ENCODE measurements around the gene SEC14L3. TPM values are rescaled to one million over a fixed set of nuclear protein-coding genes. Genes with fewer than 3 reads are reported as not detected.

SEC14L3 gene
- total RNA-seq, 1 experiment from 2014 or later: not detected

DNA sequence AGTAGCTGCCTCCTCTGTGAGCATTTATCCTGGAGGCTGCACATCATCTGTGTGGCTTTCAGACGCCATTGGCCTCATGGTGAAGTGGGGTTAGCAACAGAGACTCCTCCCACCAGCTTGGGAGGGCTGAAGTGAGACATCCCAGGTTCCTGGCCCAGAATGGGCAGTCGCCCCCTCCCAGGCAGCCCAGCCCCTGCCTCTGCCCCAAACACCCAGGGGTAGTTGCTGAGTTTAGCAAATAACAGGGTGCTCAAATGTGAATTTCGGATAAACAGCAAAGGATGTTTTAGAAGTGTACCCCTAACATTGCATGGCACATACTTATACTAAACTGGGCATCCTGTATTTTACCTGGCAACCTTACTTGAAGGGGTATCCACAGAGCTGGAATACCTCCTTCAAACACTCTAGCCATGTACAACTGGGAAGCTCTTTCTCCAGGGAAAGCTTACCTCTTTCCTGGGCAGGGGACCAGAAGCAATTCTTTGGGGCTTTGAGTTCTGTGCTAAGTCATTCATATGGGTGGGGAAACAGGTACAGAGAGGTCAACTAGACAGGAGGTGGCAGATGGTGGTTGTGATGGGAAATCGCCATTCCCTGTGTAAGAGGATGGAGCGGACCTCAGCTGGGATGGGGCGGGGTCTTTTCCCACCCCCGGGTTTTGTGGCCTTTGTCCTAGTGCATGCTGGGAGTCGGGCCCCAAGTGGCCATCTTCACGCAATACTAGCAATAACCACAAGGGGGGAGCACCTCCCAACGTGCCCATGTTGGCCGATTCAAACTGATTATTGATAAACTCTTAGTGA is 27.0 kb downstream of the SEC14L3 start:
- DNase-seq (ENCODE audit: low read depth): peak; percentile 52

DNA sequence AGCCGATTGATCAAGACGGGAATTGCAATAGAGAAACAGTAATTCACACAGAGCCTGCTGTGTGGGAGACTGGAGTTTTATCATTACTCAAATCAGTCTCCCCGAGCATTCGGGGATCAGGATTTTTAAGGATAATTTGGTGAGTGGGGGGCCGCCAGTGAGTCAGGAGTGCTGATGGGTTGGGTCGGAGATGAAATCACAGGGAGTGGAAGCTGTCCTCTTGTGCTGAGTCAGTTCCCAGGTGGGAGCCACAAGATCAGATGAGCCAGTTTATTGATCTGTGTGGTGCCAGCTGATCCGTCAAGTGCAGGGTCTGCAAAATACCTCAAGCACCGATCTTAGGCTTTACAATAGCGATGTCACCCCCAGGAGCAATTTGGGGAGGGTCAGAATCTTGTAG is 30.7 kb downstream of the SEC14L3 start:
- no peak for DNase-seq (ENCODE audit: low read depth)

DNA sequence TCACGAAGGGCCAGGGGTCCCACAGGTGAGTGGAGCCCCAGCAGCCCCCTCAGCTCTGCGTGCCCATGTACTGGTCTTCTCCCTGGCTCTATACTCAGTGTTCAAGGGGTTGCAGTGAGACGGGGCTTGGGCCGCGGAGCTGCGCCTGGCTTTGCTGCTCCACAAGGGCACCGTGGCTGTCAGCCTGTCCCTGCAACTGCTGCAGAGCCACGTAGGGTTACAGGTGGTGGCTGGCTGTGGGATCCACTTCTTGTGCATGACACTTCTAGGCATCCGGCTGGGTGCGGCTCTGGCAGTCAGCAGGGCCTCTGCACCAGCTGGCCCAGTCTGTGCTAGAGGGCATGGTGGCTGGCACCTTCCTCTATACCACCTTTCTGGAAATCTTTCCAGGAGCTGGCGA is 32.0 kb downstream of the SEC14L3 start:
- no peak for DNase-seq (ENCODE audit: low read depth)

DNA sequence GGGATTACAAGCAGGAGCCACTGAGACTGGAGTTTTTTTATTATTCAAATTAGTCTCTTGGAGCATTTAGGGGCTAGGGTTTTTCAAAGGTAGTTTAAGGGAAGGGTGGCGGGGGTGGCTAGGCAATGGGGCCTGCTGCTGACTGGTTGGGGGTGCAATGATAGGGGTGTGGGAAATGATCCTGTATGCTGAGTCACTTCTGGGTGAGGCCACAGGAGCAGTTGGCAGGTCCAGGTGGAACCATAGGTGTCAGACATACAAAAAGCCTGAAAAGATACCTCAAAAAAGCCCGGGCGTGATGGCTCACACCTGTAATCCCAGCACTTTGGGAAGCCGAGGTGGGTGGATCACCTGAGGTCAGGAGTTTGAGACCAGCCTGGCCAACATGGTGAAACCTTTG is 32.6 kb downstream of the SEC14L3 start:
- no peak for DNase-seq (ENCODE audit: low read depth)

- DNase-seq (ENCODE audit: low read depth): no peak
Measured at GRCh38 chr22:30438559-30438958, 33.3 kb downstream of the SEC14L3 start.

DNA sequence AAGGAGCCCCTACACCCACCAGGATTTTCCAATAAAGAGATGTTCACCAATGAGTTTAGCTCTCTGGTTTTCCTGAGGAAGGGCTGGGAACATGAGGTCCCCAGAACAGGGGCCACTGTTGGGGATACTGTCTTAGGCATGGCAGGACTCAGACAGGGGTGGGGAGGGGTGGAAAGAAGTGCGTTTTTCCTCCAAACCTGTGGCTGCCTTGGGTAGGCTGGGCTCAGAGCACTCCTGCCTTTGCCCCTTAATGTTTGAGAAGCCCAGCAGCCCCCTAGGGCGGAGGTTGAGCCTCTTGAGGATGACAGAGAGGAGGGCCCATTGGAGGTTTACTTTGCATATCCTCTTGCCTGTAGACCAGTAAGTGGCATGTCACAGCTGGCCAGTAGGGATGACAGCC is 35.6 kb downstream of the SEC14L3 start:
- no peak for DNase-seq (ENCODE audit: low read depth)

DNA sequence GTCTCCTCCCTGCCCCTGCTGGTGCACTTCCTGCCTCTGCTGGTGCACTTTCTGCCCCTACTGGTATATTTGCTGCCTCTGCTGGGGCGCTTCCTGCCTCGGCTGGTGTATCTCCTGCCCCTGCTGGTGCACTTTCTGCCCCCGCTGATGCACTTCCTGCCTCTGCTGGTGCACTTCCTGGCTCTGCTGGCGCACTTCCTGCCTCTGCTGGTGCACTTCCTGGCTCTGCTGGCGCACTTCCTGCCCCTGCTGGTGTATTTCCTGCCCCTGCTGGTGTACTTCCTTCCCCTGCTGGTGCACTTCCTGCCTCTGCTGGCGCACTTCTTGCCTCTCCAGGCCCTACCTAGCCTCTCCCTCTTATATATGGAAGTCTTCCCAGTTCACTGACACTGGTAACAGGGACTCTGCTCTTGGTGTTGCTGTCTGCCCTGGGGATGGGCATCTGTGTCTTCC is 36.1 kb downstream of the SEC14L3 start:
- no peak for DNase-seq (ENCODE audit: low read depth)

- DNase-seq (ENCODE audit: low read depth): no peak
Measured at GRCh38 chr22:30434843-30435242, 37.0 kb downstream of the SEC14L3 start.

DNA sequence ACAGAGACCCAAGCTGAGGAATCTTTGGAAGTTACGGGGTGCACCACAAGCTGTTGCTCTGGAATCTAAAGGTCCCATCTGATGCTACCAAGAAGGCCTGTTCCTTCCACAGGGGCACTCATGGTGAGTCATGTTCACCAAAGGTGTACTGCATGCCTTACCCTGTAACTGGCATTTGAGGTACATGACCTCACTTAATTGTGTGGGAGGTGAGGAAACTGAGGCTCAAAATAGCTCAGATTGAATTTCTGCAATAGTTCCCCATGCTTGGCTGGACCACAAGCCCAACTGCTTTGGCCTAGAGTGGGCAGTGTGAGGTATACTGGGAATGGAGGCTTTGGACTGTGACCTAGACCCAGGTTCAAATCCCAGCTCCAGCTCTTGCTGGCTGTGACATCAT is 38.0 kb downstream of the SEC14L3 start:
- no peak for DNase-seq (ENCODE audit: low read depth)

DNA sequence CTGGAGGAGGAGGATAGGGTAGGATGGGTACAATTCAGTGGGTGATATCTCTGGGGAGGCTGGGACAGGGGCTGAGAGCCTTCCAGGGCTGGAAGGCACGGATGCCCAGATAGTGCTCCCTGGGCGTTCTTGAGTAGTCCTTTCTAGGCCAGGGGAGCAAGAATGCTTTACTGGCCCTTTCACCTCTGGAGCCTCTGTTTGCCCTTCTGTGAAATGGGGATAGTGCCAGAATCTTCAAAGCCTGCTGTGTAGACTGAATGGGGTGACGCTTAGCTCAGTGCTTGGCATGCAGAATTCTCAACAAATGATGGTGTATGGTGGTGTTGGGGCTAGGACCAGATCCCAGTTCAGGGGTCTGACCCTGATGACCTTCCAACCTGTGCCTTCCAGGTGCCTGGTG is 38.6 kb downstream of the SEC14L3 start:
- no peak for DNase-seq (ENCODE audit: low read depth)

DNA sequence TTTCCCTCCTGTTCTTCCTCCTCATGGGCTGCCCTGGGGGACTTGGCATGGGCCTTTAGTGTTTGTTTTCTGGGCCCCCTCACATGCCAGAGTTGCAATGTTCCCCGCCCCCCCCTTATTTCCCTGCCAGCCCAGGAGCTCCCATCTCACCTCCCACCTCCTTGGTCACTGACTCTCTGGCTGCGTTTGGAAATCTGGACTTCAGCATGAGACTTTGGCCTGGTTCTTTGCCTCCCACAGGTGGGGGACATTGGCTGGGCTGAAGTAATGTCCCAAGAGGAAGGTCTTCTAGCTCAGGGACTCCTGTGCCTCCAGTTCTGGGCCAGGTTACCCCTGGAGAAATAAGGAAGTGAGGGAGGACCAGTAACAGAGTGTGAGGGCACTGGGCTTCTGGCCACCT is 39.3 kb downstream of the SEC14L3 start:
- DNase-seq (ENCODE audit: low read depth): no peak

- no peak for DNase-seq (ENCODE audit: low read depth)
Measured at GRCh38 chr22:30432096-30432495, 39.7 kb downstream of the SEC14L3 start.

- no peak for DNase-seq (ENCODE audit: low read depth)
Measured at GRCh38 chr22:30430933-30431332, 40.9 kb downstream of the SEC14L3 start.

GRCh38 chr22:30429887-30430286 is 41.9 kb downstream of the SEC14L3 start:
- DNase-seq (ENCODE audit: low read depth): no peak

- no peak for DNase-seq (ENCODE audit: low read depth)
Measured at GRCh38 chr22:30427871-30428270, 43.9 kb downstream of the SEC14L3 start.

GRCh38 chr22:30426388-30427353 is 45.1 kb downstream of the SEC14L3 start:
- peak; percentile 85 for DNase-seq (ENCODE audit: low read depth)

GRCh38 chr22:30425616-30426387 is 46.0 kb downstream of the SEC14L3 start, which contains the start of gene MTFP1:
Gene MTFP1, plus strand, starts transcription at chr22:30425768. Its CDS starts 112 bp downstream, at chr22:30425880.
- peak; percentile 70 for DNase-seq (ENCODE audit: low read depth)

GRCh38 chr22:30425327-30425615 is 46.5 kb downstream of the SEC14L3 start:
- DNase-seq (ENCODE audit: low read depth): no peak

- DNase-seq (ENCODE audit: low read depth): peak; percentile 46
Measured at GRCh38 chr22:30424534-30425326, 47.1 kb downstream of the SEC14L3 start.

- peak; percentile 100 for DNase-seq (ENCODE audit: low read depth)
Measured at GRCh38 chr22:30423959-30424533, 47.8 kb downstream of the SEC14L3 start.
